GM12878 (cell line): Measurements from ENCODE around the gene TFB1M. TPM values are rescaled to one million over a fixed set of nuclear protein-coding genes. Genes with fewer than 3 reads are reported as not detected.

Source experiments
- ATAC-seq: fragments of 200-7000 bp; cut with Tn5 transposase; 3 replicates; pipeline ENCODE4 v1.9.1; 2020; ENCODE audit warnings: mild to moderate bottlenecking, moderate library complexity
- BruUV-seq: library from RNA; stranded (reverse); fragments of 400-500 nt; replicated peaks from 2 replicates; lab custom pipeline; 2021; lab: Mats Ljungman, UMichigan
- CTCF ChIA-PET: fragments of 300-600 bp; sonication (Branson Sonifier 250); formaldehyde crosslinking; extraction: SDS; loops from one replicate; lab custom pipeline; 2021; ENCODE audit warnings: inconsistent platforms; lab: Yijun Ruan, JAX
- POLR2A ChIA-PET: fragments of 350-600 bp; formaldehyde crosslinking; extraction: SDS; loops from one replicate; lab custom pipeline; 2021; ENCODE audit warnings: inconsistent platforms; lab: Charles Lee
- RAD21 ChIA-PET: fragments of 300-600 bp; sonication (Branson Sonifier 250); formaldehyde crosslinking; loops from one replicate; lab custom pipeline; 2023; ENCODE audit warnings: antibody characterized with exemption; ENCODE audit not compliant: unreplicated experiment; lab: Charles Lee
- SMC1A ChIA-PET: fragments of 300-600 bp; sonication (Branson Sonifier 250); formaldehyde crosslinking; loops from one replicate; lab custom pipeline; 2023; ENCODE audit not compliant: unreplicated experiment, uncharacterized antibody; lab: Charles Lee
- DNase-seq: peaks from one replicate; pipeline ENCODE4 v3.0.0-alpha.2; 2011; ENCODE audit warnings: low read depth, low spot score
- FAIRE-seq: peaks from 3 replicates; lab custom pipeline; 2011; peaks lifted over from hg19 to GRCh38; lab: Jason Lieb, UNC
- H2AFZ ChIP-seq: 2 replicates; pipeline ENCODE4 v1.6.0; 2011; ENCODE audit warnings: low read depth, low read length, control low read depth; ENCODE audit not compliant: control insufficient read depth
- H3K27ac ChIP-seq: 2 replicates; pipeline ENCODE4 v1.5.1; 2011; ENCODE audit warnings: control low read depth; ENCODE audit not compliant: control insufficient read depth, insufficient read depth
- H3K27me3 ChIP-seq, 2 experiments: replicated peaks in 1 of 2; 2 replicates each; pipeline versions ENCODE4 v1.6.0 to v1.6.1; 2011; ENCODE audit warnings: low read length in 1 of 2; ENCODE audit not compliant: control insufficient read depth in 2 of 2, insufficient read depth in 2 of 2
- H3K36me3 ChIP-seq, 2 experiments: 2 replicates each; pipeline ENCODE4 v1.5.1; 2011; ENCODE audit warnings: low read length in 1 of 2; ENCODE audit not compliant: control insufficient read depth in 2 of 2, insufficient read depth in 2 of 2
- H3K4me1 ChIP-seq: 2 replicates; pipeline ENCODE4 v1.6.1; 2011; ENCODE audit warnings: mild to moderate bottlenecking, low read length, moderate library complexity, mixed read lengths; ENCODE audit not compliant: control insufficient read depth, insufficient read depth
- H3K4me2 ChIP-seq: 2 replicates; pipeline ENCODE4 v1.6.0; 2011; ENCODE audit warnings: control low read depth; ENCODE audit not compliant: control insufficient read depth, insufficient read depth
- H3K4me3 ChIP-seq: fragments of 200-600 bp; sonication (generic); 2 replicates; pipeline ENCODE4 v1.5.1; 2016
- H3K79me2 ChIP-seq: 2 replicates; pipeline ENCODE4 v1.6.0; 2011; ENCODE audit warnings: low read length; ENCODE audit not compliant: control insufficient read depth, insufficient read depth
- H3K9ac ChIP-seq: 2 replicates; pipeline ENCODE4 v1.8.0; 2011; ENCODE audit warnings: low read length, control low read depth, mixed read lengths; ENCODE audit not compliant: control insufficient read depth, insufficient read depth
- H3K9me3 ChIP-seq: replicated peaks from 3 replicates; pipeline ENCODE4 v1.5.1; 2011; ENCODE audit warnings: mild to moderate bottlenecking, low read length; ENCODE audit not compliant: control insufficient read depth, insufficient read depth
- H4K20me1 ChIP-seq: 2 replicates; pipeline ENCODE4 v1.6.0; 2011; ENCODE audit not compliant: control insufficient read depth, insufficient read depth
- BRCA1 ChIP-seq: IDR thresholded peaks from 2 replicates; pipeline ENCODE4 v1.6.1; 2011; ENCODE audit warnings: low read depth, low read length, improper control_type of control experiment
- NR2F1 ChIP-seq: fragments of 450-650 bp; conservative IDR thresholded peaks from 2 replicates; pipeline ENCODE4 v1.6.1; 2017; ENCODE audit warnings: mild to moderate bottlenecking
- WGBS: methylation state at CpG from one replicate; pipeline ENCODE4 v1.1.6; 2016; ENCODE audit warnings: low lambda C conversion rate; ENCODE audit not compliant: insufficient replicate concordance, insufficient coverage; ENCODE audit errors: missing lambda C conversion rate; 5-methylcytosine and 5-hydroxymethylcytosine counted together
- in situ Hi-C: fragments of 300-500 bp; cut with MboI; formaldehyde crosslinking; loops from 9 replicates; pipeline ENCODE4 v1.14.3; 2018; ENCODE audit warnings: mixed read lengths
- intact Hi-C: fragments of 100-400 bp; cut with micrococcal nuclease; formaldehyde crosslinking; loops from one replicate; pipeline ENCODE4 v1.14.2; 2022; ENCODE audit not compliant: unreplicated experiment
- polyA plus RNA-seq, 11 experiments: library from polyadenylated mRNA; depleted of rRNA in 4 of 11; unstranded in 6 of 11; stranded (reverse) in 5 of 11; fragments of >200 nt; fragmentation: Nextera tagmentation in 4 of 11; fragmentation: Illumina TruSeq in 1 of 11; extraction: Ambion mirVana in 4 of 11; extraction: Trizol in 1 of 11; gene quantifications; 1 replicate in 1 of 11; 2 replicates in 10 of 11; pipeline versions ENCODE4 v1.2.1 to v1.2.3, GENCODE V29; 2011 to 2016; ENCODE audit warnings: inconsistent platforms in 2 of 11, missing spikeins in 2 of 11, low read depth in 1 of 11
- total RNA-seq, 4 experiments: library from RNA; depleted of rRNA in 3 of 4; stranded (reverse); fragments of >200 nt in 3 of 4; fragmentation: Illumina TruSeq in 1 of 4; extraction: Trizol in 1 of 4; gene quantifications; 2 replicates each; pipeline versions ENCODE4 v1.2.1 to v1.2.3, GENCODE V29; 2013 to 2021
- TF ChIP-seq, protein P1 (sequence below): fragments of 450-650 bp; IDR thresholded peaks from 2 replicates; pipeline ENCODE4 v1.6.1; 2017; ENCODE audit warnings: borderline replicate concordance
- TF ChIP-seq, protein P2 (sequence below): fragments of 450-650 bp; formaldehyde crosslinking; IDR thresholded peaks from 2 replicates; pipeline ENCODE4 v1.4.0; 2022; ENCODE audit warnings: mild to moderate bottlenecking, moderate library complexity

The TFB1M gene
- total and polyA plus RNA-seq, 10 of the 15 experiments (the other 5 are each of a cell fraction or from before 2014, with no cell fraction given) = 29.9 to 117 (median 41.3) TPM

DNA sequence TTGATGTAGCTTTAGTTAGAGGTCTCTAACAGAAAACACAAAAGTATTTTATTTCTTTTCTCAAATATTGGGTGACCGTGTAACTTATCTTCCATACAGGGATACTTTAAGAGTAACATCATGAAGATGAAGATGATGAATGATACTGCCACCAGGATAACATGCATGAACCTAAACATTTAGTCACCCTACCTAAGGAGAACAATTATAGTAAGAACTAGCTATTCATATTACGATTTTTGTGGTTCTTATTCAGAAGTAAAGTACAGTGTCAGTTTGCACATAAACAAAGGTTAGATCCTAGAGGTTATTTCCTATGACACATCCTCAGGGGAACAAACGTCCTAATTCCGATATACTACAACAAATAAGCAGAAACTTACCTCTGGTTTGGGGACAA, 29.5 kb downstream of the TFB1M start:
- Histone ChIP-seq H3K27ac (no peak overlapping the region), H3K9ac (no peak overlapping the region), H2AFZ (no peak overlapping the region), H3K9me3 (no peaks in the 10 kb centered on the region), H3K4me2 (no peak overlapping the region), H3K27me3 (no peaks in the 10 kb centered on the region), H3K4me1 (no peaks in the 10 kb centered on the region), H3K36me3 (peaks cover 4 to 9% of the 10 kb centered on the region in 2 experiments), H3K4me3 (no peak overlapping the region), H4K20me1 (no peaks in the 10 kb centered on the region), H3K79me2 (no peaks in the 10 kb centered on the region)
- SMC1A ChIA-PET = interaction anchor here (1.3 kb wide), 1 partner anchor 106 kb away, joined by 3 read pairs; no protein-coding TSS in a partner anchor
- RAD21 ChIA-PET = no interaction called here
- 89% methylated on average over 4 of the region's 4 CpGs for WGBS
- CTCF ChIA-PET = interaction anchor here (0.8 to 1.2 kb wide), 2 partner anchors 9 to 36 kb away, joined by 3 to 7 read pairs; no protein-coding TSS in a partner anchor
- in situ Hi-C loops (no loop called here), intact Hi-C loops (no loop called here)
- no peak for TF ChIP-seq BRCA1
- TF ChIP-seq, protein P1, sequence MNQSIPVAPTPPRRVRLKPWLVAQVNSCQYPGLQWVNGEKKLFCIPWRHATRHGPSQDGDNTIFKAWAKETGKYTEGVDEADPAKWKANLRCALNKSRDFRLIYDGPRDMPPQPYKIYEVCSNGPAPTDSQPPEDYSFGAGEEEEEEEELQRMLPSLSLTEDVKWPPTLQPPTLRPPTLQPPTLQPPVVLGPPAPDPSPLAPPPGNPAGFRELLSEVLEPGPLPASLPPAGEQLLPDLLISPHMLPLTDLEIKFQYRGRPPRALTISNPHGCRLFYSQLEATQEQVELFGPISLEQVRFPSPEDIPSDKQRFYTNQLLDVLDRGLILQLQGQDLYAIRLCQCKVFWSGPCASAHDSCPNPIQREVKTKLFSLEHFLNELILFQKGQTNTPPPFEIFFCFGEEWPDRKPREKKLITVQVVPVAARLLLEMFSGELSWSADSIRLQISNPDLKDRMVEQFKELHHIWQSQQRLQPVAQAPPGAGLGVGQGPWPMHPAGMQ = no peak
- TF ChIP-seq, protein P2, sequence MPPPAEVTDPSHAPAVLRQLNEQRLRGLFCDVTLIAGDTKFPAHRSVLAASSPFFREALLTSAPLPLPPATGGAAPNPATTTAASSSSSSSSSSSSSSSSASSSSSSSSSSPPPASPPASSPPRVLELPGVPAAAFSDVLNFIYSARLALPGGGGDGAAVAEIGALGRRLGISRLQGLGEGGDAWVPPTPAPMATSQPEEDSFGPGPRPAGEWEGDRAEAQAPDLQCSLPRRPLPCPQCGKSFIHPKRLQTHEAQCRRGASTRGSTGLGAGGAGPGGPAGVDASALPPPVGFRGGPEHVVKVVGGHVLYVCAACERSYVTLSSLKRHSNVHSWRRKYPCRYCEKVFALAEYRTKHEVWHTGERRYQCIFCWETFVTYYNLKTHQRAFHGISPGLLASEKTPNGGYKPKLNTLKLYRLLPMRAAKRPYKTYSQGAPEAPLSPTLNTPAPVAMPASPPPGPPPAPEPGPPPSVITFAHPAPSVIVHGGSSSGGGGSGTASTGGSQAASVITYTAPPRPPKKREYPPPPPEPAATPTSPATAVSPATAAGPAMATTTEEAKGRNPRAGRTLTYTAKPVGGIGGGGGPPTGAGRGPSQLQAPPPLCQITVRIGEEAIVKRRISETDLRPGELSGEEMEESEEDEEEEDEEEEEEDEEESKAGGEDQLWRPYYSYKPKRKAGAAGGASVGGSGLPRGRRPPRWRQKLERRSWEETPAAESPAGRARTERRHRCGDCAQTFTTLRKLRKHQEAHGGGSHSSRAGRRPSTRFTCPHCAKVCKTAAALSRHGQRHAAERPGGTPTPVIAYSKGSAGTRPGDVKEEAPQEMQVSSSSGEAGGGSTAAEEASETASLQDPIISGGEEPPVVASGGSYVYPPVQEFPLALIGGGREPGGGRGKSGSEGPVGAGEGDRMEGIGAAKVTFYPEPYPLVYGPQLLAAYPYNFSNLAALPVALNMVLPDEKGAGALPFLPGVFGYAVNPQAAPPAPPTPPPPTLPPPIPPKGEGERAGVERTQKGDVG (CRISPR knock-in tag) = no peak
- no peak for TF ChIP-seq NR2F1
- FAIRE-seq = no peak
- POLR2A ChIA-PET = no interaction called here
- no peak for ATAC-seq
- DNase-seq = no peak
- BruUV-seq = no TSS peak
